OCI-LY7 (cell line): ENCODE results near the gene NCAPG. TPM values are rescaled to one million over a fixed set of nuclear protein-coding genes. Genes with fewer than 3 reads are reported as not detected.

Source experiments
- BruUV-seq: library from RNA; stranded (reverse); fragments of 400-500 nt; replicated peaks from 2 replicates; lab custom pipeline; 2021; lab: Mats Ljungman, UMichigan
- CTCF ChIA-PET: fragments of 300-600 bp; sonication (Branson Sonifier 250); formaldehyde crosslinking; loops from one replicate; lab custom pipeline; 2022; ENCODE audit warnings: antibody characterized with exemption; ENCODE audit not compliant: unreplicated experiment; lab: Charles Lee
- POLR2A ChIA-PET: fragments of 300-600 bp; sonication (Branson Sonifier 250); formaldehyde crosslinking; loops from one replicate; lab custom pipeline; 2022; ENCODE audit warnings: antibody characterized with exemption; lab: Charles Lee
- DNase-seq: peaks from one replicate; pipeline ENCODE4 v3.0.0-alpha.2; 2015; ENCODE audit warnings: low spot score
- H2AFZ ChIP-seq: fragments of 200-600 bp; sonication (generic), shearing (Covaris generic); 2 replicates; pipeline ENCODE4 v1.6.1; 2014; ENCODE audit warnings: mild to moderate bottlenecking, antibody characterized with exemption, low read length, moderate library complexity
- H3K27ac ChIP-seq: fragments of 200-600 bp; sonication (generic); 2 replicates; pipeline ENCODE4 v1.5.1; 2014; ENCODE audit warnings: mixed run types, low read depth, mild to moderate bottlenecking, moderate library complexity, low read length, inconsistent platforms; ENCODE audit not compliant: poor library complexity, severe bottlenecking
- H3K36me3 ChIP-seq: fragments of 200-600 bp; sonication (generic); 2 replicates; pipeline ENCODE4 v1.6.1; 2014; ENCODE audit warnings: mild to moderate bottlenecking, antibody characterized with exemption, low read length, moderate library complexity, mixed read lengths; ENCODE audit not compliant: insufficient read depth
- H3K4me1 ChIP-seq: fragments of 200-600 bp; sonication (generic); 2 replicates; pipeline ENCODE4 v1.5.1; 2014; ENCODE audit warnings: mild to moderate bottlenecking, low read length; ENCODE audit not compliant: insufficient read depth, poor library complexity, severe bottlenecking
- H3K4me2 ChIP-seq: fragments of 200-600 bp; sonication (generic); 2 replicates; pipeline ENCODE4 v1.6.1; 2014; ENCODE audit warnings: mild to moderate bottlenecking, low read length
- H3K4me3 ChIP-seq: fragments of 200-600 bp; sonication (generic); 2 replicates; pipeline ENCODE4 v1.5.1; 2014; ENCODE audit warnings: mild to moderate bottlenecking, low read depth, low read length; ENCODE audit not compliant: poor library complexity, severe bottlenecking
- H3K79me2 ChIP-seq: fragments of 200-600 bp; sonication (generic); 2 replicates; pipeline ENCODE4 v1.6.1; 2016; ENCODE audit warnings: low read depth, mild to moderate bottlenecking, low read length, moderate library complexity, mixed read lengths; ENCODE audit not compliant: insufficient read depth
- H3K9me2 ChIP-seq: fragments of 200-600 bp; sonication (generic); 2 replicates; pipeline ENCODE4 v1.6.1; 2016; ENCODE audit warnings: mild to moderate bottlenecking, low read length, mixed read lengths; ENCODE audit not compliant: insufficient read depth
- H3K9me3 ChIP-seq: fragments of 200-600 bp; sonication (generic); 2 replicates; pipeline ENCODE4 v1.6.1; 2014; ENCODE audit warnings: mild to moderate bottlenecking, mixed run types, low read length, mixed read lengths
- H4K20me1 ChIP-seq: fragments of 200-600 bp; sonication (generic); 2 replicates; pipeline ENCODE4 v1.6.1; 2014; ENCODE audit warnings: mild to moderate bottlenecking, antibody characterized with exemption, low read length, moderate library complexity, mixed read lengths; ENCODE audit not compliant: insufficient read depth
- EZH2phosphoT487 ChIP-seq: fragments of 200-600 bp; sonication (generic); IDR thresholded peaks from 2 replicates; pipeline ENCODE4 v1.6.1; 2018; ENCODE audit warnings: low read depth, borderline replicate concordance, mild to moderate bottlenecking, mixed run types, antibody characterized with exemption, low read length, moderate library complexity, mixed read lengths
- intact Hi-C: fragments of 100-400 bp; cut with micrococcal nuclease; formaldehyde crosslinking; loops from one replicate; pipeline ENCODE4 v1.10.0; 2022; ENCODE audit not compliant: unreplicated experiment
- total RNA-seq, 2 experiments: library from RNA; depleted of rRNA in 1 of 2; stranded (reverse); fragments of >200 nt in 1 of 2; shearing (Covaris generic) in 1 of 2; gene quantifications; 2 replicates each; pipeline ENCODE4 v1.2.3, GENCODE V29; 2014 to 2022
- TF ChIP-seq, protein P1 (sequence below): fragments of 200-600 bp; sonication (generic); conservative IDR thresholded peaks from 2 replicates; pipeline ENCODE4 v1.5.1; 2014; ENCODE audit warnings: mild to moderate bottlenecking, antibody characterized with exemption, low read length, moderate library complexity, mixed read lengths

NCAPG gene
- total RNA-seq, 2 experiments from 2014 or later: 57.5 to 95.4 TPM

DNA sequence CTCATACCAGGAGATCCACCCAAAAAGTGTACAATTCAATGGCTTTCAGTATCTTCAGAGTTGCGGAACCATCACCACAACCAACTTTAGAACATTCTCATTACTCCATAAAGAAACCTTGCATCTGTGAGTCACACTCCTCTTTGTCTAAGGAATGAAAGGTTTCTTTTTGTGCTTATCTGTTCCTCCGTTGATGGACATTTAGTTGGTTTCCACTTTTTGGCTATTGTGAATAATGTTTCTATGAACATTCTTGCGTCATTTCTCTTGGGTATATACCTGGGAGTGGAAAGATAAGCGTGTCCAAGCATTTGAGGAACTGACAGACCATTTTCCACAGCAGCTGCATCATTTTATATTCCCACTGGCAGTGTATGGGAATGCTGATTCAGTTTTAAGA is 39.9 kb upstream of the NCAPG start:
- no peak for DNase-seq
- H3K9me2 ChIP-seq: no peaks in the 10 kb centered on the region
- H4K20me1 ChIP-seq: no peaks in the 10 kb centered on the region
- H3K4me1 ChIP-seq: no peaks in the 10 kb centered on the region
- CTCF ChIA-PET: no interaction called here
- intact Hi-C loops: no loop called here
- H3K36me3 ChIP-seq: no peaks in the 10 kb centered on the region
- TF ChIP-seq EZH2phosphoT487: no peak
- TF ChIP-seq, protein P1, sequence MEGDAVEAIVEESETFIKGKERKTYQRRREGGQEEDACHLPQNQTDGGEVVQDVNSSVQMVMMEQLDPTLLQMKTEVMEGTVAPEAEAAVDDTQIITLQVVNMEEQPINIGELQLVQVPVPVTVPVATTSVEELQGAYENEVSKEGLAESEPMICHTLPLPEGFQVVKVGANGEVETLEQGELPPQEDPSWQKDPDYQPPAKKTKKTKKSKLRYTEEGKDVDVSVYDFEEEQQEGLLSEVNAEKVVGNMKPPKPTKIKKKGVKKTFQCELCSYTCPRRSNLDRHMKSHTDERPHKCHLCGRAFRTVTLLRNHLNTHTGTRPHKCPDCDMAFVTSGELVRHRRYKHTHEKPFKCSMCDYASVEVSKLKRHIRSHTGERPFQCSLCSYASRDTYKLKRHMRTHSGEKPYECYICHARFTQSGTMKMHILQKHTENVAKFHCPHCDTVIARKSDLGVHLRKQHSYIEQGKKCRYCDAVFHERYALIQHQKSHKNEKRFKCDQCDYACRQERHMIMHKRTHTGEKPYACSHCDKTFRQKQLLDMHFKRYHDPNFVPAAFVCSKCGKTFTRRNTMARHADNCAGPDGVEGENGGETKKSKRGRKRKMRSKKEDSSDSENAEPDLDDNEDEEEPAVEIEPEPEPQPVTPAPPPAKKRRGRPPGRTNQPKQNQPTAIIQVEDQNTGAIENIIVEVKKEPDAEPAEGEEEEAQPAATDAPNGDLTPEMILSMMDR: no peak
- H3K4me3 ChIP-seq: no peak overlapping the region
- no peak overlapping the region for H2AFZ ChIP-seq
- no peaks in the 10 kb centered on the region for H3K9me3 ChIP-seq
- no peak overlapping the region for H3K27ac ChIP-seq
- no TSS peak for BruUV-seq
- H3K4me2 ChIP-seq: no peak overlapping the region
- POLR2A ChIA-PET: no interaction called here
- no peaks in the 10 kb centered on the region for H3K79me2 ChIP-seq

DNA sequence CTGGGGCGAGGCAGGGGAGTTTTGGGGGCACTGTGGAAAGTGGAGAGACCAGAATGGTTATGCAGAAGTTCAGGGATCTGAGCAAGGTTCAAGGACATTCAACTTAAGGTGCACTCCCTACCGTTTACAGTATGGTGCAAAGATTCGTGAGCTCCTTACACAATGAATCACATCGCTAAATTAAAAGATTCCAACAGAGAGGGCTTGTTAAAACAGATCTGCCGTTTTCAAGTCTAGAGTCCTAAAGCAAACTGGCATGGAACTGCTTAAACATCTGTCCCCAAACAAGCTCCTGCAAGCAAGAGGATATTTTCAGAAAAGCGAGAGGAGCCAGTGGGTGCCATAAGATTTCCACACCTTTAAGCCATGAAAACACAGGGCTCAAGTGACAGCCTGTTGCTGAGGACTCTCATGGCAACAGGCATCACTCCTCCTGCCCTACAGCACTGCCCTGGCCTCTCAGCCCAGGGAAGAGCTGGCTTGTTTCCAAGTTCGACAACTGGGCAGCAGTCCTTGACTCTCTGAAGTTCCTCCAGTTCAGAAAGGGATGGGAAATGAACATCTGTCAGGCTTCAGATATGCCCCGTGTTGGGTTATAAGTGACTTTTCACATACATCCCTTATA is 39.4 kb upstream of the NCAPG start:
- no peak for DNase-seq
- no peaks in the 10 kb centered on the region for H3K9me2 ChIP-seq
- H3K4me1 ChIP-seq: no peaks in the 10 kb centered on the region
- no peaks in the 10 kb centered on the region for H3K79me2 ChIP-seq
- no peaks in the 10 kb centered on the region for H3K9me3 ChIP-seq
- BruUV-seq: no TSS peak
- H2AFZ ChIP-seq: no peak overlapping the region
- CTCF ChIA-PET: no interaction called here
- H3K4me2 ChIP-seq: no peak overlapping the region
- no peaks in the 10 kb centered on the region for H4K20me1 ChIP-seq
- POLR2A ChIA-PET: interaction anchor here (0.5 kb wide), 1 partner anchor 16 kb away, joined by 3 read pairs; no protein-coding TSS in a partner anchor
- no peak overlapping the region for H3K27ac ChIP-seq
- TF ChIP-seq, protein P1: no peak
- no peak for TF ChIP-seq EZH2phosphoT487
- H3K4me3 ChIP-seq: no peak overlapping the region
- no peaks in the 10 kb centered on the region for H3K36me3 ChIP-seq
- intact Hi-C loops: no loop called here

DNA sequence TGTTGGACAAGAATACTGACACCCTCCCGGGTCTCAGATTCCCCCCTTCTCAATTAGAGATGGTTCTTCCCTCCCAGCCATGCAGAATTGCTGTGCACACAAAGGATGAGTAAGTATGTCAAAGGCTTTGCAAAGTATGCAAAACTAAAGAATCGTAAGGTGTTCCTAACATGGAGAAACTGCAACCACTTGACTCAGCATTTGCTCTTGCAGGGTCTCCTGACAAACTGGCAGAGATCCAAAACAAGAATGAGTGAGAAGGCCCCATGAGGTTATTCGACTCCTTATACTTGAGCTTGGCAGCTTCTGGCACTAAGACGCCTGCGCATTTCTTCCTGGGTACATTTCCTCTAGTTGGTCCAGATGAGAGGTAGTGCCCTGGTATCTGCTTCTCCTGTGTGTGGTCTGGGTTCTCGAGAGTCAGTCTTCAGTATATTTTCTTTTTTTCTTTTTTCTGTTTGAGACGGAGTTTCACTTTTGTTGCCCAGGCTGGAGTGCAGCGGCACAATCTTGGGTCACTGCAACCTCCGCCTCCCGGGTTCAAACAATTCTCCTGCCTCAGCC is 37.6 kb upstream of the NCAPG start:
- Histone ChIP-seq H3K79me2 (no peaks in the 10 kb centered on the region), H3K9me3 (no peaks in the 10 kb centered on the region), H4K20me1 (no peaks in the 10 kb centered on the region), H3K4me2 (no peak overlapping the region), H3K4me3 (no peak overlapping the region), H2AFZ (no peak overlapping the region), H3K36me3 (no peaks in the 10 kb centered on the region), H3K4me1 (no peaks in the 10 kb centered on the region), H3K27ac (no peak overlapping the region), H3K9me2 (no peaks in the 10 kb centered on the region)
- ChIA-PET CTCF (no interaction called here), POLR2A (no interaction called here)
- no TSS peak for BruUV-seq
- no peak for TF ChIP-seq EZH2phosphoT487
- TF ChIP-seq, protein P1: no peak
- intact Hi-C loops: no loop called here
- no peak for DNase-seq
